A549 (cell line): Measurements from ENCODE around the gene ANKK1.

ENCODE experiments used
- MAX ChIP-seq: IDR thresholded peaks from 2 replicates; pipeline ENCODE4 v1.6.1; 2012
- POLR2A ChIP-seq: IDR thresholded peaks from 2 replicates; pipeline ENCODE4 v1.6.1; 2012; ENCODE audit warnings: mild to moderate bottlenecking, low read length

- TF ChIP-seq POLR2A (no peak), MAX (no peak)
These were observed 10.2 kb downstream of the ANKK1 start for GRCh38 chr11:113397821-113398220.
